Adrenal gland (tissue), 12 donors: ENCODE data around the gene MYL12A. TPM values are rescaled to one million over a fixed set of nuclear protein-coding genes. Genes with fewer than 3 reads are reported as not detected.

ENCODE experiments used
- DNase-seq, 7 donors: peaks; one replicate each; pipeline ENCODE4 v3.0.0-alpha.2; 2019 to 2020
- H3K27ac ChIP-seq, 5 donors: fragments of 200-600 bp; sonication (generic) in 4 of 5; 1 replicate in 3 of 5; 2 replicates in 2 of 5; pipeline versions ENCODE4 v1.5.1 to v1.8.0; 2016 to 2020; ENCODE audit warnings: mild to moderate bottlenecking in 1 of 5
- H3K27me3 ChIP-seq: fragments of 200-600 bp; 2 replicates; pipeline ENCODE4 v1.8.0; 2021
- H3K36me3 ChIP-seq, 2 donors: fragments of 200-600 bp; replicated peaks in 1 of 2; 1 replicate in 1 of 2; 2 replicates in 1 of 2; pipeline versions ENCODE4 v1.5.1 to v1.8.0; 2018 to 2022
- H3K4me1 ChIP-seq, 2 donors: fragments of 200-600 bp; replicated peaks in 1 of 2; 1 replicate in 1 of 2; 2 replicates in 1 of 2; pipeline versions ENCODE4 v1.5.1 to v1.8.0; 2018 to 2021
- H3K4me3 ChIP-seq, 4 donors: fragments of 200-600 bp; sonication (generic) in 3 of 4; one replicate each; pipeline ENCODE4 v1.5.1; 2016 to 2018
- H3K9me3 ChIP-seq, 3 donors: fragments of 200-600 bp; sonication (generic) in 1 of 3; replicated peaks in 1 of 3; 1 replicate in 2 of 3; 2 replicates in 1 of 3; pipeline versions ENCODE4 v1.5.1 to v1.8.0; 2016 to 2021
- POLR2A ChIP-seq, 2 donors: fragments of 450-650 bp; IDR thresholded peaks; one replicate each; pipeline ENCODE4 v1.6.1; 2017; ENCODE audit warnings: antibody characterized with exemption in 2 of 2, mild to moderate bottlenecking in 2 of 2, moderate library complexity in 1 of 2
- WGBS, 4 donors: extraction: QIAGEN DNeasy Blood & Tissue Kit in 2 of 4; methylation state at CpG; one replicate each; pipeline versions ENCODE4 v1.1.5 to v1.1.7; 2013 to 2017; 5-methylcytosine and 5-hydroxymethylcytosine counted together
- intact Hi-C, 2 donors: fragments of 100-400 bp; cut with DNase I; formaldehyde crosslinking; loops; one replicate each; pipeline versions ENCODE4 v1.14.1 to v1.15.0; 2022 to 2023
- polyA plus RNA-seq, 3 donors: library from polyadenylated mRNA; stranded (reverse); fragments of 200-250 nt in 2 of 3; fragments of 350-450 nt in 1 of 3; fragmentation: Illumina TruSeq in 1 of 3; extraction: RNeasy Lipid Tissue Mini Kit (QIAGEN cat#74804) in 1 of 3; gene quantifications; one replicate each; pipeline ENCODE4 v1.2.3, GENCODE V29; 2013 to 2014
- total RNA-seq, 9 donors: library from RNA; depleted of rRNA in 4 of 9; stranded (reverse); fragments of >200 nt in 4 of 9; fragments of 120-200 nt in 1 of 9; fragmentation: NEBNext Ultra II Directional in 1 of 9; extraction: Animal tissue kit (Norgen Biotek cat#: 25700) in 1 of 9; gene quantifications; one replicate each; pipeline versions ENCODE4 v1.1.0 to v1.2.4, GENCODE V29; 2013 to 2023
- TF ChIP-seq, protein P1 (sequence below), 6 experiments: fragments of 450-650 bp in 4 of 6; fragments of 200-600 bp in 2 of 6; sonication (generic) in 1 of 6; IDR thresholded peaks; 1 replicate in 5 of 6; 2 replicates in 1 of 6; pipeline versions ENCODE4 v1.5.1 to v1.8.0; 2016 to 2021; ENCODE audit warnings: antibody characterized with exemption in 6 of 6, mild to moderate bottlenecking in 2 of 6, moderate library complexity in 1 of 6
- donor health status: healthy with polysubstance abuse.
- donor health status: Bipolar disorder and iron deficiency.
- donor health status: DM: yes; HTN: yes; CAD: no.
- donor health status: DM: no; HTN: no; CAD: no.
- donor health status: DM: no; HTN: no; CAD: no.
- donor health status: DM: yes; HTN: yes; CAD: no.

The MYL12A gene
- total and polyA plus RNA-seq, 12 donors: 191 to 436 (median 251) TPM

DNA sequence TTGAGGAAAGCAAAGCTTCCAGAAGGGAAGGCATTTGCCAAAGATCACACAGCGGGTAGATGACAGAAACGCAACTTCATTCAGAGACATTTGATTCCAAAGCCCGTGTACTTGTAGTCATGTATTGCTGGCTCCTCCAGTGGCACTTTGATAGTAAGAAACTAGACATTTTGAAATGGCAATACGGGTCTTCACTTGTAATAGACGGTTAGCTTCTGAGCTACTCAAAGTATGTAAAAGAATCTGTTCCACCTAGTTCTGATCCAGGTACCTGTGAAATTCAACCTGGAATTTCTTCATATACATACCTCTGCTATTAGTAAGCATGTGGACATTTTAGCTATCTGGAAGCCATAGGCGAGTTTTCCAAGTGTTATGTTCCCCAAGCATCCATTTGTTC, 26.1 kb upstream of the MYL12A start:
- no peak overlapping the region for H3K4me3 ChIP-seq
- no peak for DNase-seq
- peaks cover 0 to 6% of the 10 kb centered on the region in 2 donors for H3K4me1 ChIP-seq
- no peaks in the 10 kb centered on the region for H3K27me3 ChIP-seq
- WGBS, 4 donors: 89 to 95% (median 92%) methylated on average over 6 of the region's 6 CpGs
- intact Hi-C loops: no loop called here
- TF ChIP-seq, protein P1, sequence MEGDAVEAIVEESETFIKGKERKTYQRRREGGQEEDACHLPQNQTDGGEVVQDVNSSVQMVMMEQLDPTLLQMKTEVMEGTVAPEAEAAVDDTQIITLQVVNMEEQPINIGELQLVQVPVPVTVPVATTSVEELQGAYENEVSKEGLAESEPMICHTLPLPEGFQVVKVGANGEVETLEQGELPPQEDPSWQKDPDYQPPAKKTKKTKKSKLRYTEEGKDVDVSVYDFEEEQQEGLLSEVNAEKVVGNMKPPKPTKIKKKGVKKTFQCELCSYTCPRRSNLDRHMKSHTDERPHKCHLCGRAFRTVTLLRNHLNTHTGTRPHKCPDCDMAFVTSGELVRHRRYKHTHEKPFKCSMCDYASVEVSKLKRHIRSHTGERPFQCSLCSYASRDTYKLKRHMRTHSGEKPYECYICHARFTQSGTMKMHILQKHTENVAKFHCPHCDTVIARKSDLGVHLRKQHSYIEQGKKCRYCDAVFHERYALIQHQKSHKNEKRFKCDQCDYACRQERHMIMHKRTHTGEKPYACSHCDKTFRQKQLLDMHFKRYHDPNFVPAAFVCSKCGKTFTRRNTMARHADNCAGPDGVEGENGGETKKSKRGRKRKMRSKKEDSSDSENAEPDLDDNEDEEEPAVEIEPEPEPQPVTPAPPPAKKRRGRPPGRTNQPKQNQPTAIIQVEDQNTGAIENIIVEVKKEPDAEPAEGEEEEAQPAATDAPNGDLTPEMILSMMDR (IDR thresholded peaks at IDR 0.05): no peak
- no peak for TF ChIP-seq POLR2A (IDR thresholded peaks at IDR 0.05)
- H3K36me3 ChIP-seq: no peaks in the 10 kb centered on the region
- H3K9me3 ChIP-seq: no peaks in the 10 kb centered on the region
- no peak overlapping the region for H3K27ac ChIP-seq

DNA sequence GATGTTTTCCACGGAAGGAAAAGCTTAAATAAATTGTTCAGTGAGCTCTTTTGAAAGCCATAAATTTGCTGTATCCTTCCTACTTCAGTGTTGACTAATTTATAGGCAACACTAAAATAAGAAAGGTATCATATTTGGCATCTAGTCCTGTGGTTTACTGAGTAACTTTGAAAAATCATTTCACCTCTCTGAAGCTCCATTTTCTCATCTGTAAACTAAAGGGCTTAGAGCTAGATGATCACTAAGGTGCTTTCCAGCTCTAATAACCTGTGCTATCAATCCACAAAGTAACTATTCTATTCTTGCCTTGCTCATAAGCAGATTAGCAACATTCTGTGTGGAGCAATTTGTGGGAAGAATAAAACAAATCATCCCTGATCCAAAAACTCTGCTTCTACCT, 24.2 kb upstream of the MYL12A start:
- no peak for DNase-seq
- Histone ChIP-seq H3K36me3 (no peaks in the 10 kb centered on the region), H3K4me1 (peaks cover 0 to 6% of the 10 kb centered on the region in 2 donors), H3K27ac (no peak overlapping the region), H3K4me3 (no peak overlapping the region), H3K27me3 (no peaks in the 10 kb centered on the region), H3K9me3 (no peaks in the 10 kb centered on the region)
- intact Hi-C loops: no loop called here
- 70 to 83% (median 79%) methylated on average over 1 of the region's 1 CpG for WGBS, 4 donors
- no peak for TF ChIP-seq POLR2A (IDR thresholded peaks at IDR 0.05)
- TF ChIP-seq, protein P1 (IDR thresholded peaks at IDR 0.05): no peak

DNA sequence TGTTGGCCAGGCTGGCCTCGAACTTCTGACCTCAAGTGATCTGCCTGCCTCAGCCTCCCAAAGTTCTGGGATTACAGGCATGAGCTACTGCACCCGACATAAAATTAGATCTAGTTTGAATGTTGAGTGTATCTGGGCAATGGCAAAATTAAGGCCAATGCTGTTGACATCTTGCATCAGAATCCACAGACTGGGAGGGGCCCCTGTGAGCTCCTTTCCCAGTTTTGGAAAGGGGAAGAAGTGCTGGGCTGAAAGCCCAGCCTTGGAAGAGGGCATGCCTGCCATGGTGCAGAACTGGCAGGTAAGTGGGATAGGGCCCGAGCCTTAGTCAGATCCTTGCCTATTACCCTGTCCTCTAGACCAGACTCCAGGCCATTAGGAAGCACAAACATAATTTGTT, 23.4 kb upstream of the MYL12A start:
- H3K9me3 ChIP-seq: no peaks in the 10 kb centered on the region
- TF ChIP-seq, protein P1 (IDR thresholded peaks at IDR 0.05): no peak
- TF ChIP-seq POLR2A (IDR thresholded peaks at IDR 0.05): no peak
- DNase-seq: no peak
- H3K27ac ChIP-seq: no peak overlapping the region
- no peak overlapping the region for H3K4me3 ChIP-seq
- no peaks in the 10 kb centered on the region for H3K27me3 ChIP-seq
- H3K4me1 ChIP-seq: peaks cover 0 to 6% of the 10 kb centered on the region in 2 donors
- no peaks in the 10 kb centered on the region for H3K36me3 ChIP-seq
- intact Hi-C loops: no loop called here
- 69 to 97% (median 94%) methylated on average over 3 of the region's 3 CpGs for WGBS, 4 donors

DNA sequence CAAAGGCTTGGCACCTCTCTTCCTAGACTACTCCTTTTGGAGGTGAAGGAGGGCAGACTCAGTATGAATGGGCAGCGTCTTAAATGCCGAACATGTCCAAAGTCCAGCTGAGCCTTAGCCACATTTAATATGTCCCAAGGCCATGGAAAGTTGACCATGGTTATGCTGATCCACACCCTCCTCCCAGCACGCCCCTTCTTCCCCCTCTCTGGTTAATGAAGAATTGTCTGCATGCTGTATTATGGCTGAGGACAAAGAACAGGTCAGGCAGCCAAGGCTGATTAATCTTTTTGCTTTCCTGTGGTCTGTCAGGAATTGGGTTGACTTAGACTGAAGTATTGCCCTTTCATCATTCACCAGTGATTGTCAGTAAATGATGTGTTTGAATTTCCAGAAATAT, 22.0 kb upstream of the MYL12A start:
- Histone ChIP-seq H3K27me3 (no peaks in the 10 kb centered on the region), H3K36me3 (no peaks in the 10 kb centered on the region), H3K4me1 (peaks cover 0 to 2% of the 10 kb centered on the region in 2 donors), H3K9me3 (no peaks in the 10 kb centered on the region), H3K27ac (no peak overlapping the region), H3K4me3 (no peak overlapping the region)
- intact Hi-C loops: no loop called here
- TF ChIP-seq, protein P1 (IDR thresholded peaks at IDR 0.05): no peak
- no peak for TF ChIP-seq POLR2A (IDR thresholded peaks at IDR 0.05)
- no peak for DNase-seq
- 91 to 100% (median 96%) methylated on average over 3 of the region's 3 CpGs for WGBS, 4 donors
